ENCODE results near the gene VPS35. TPM values are rescaled to one million over a fixed set of nuclear protein-coding genes. Genes with fewer than 3 reads are reported as not detected.

VPS35 gene
- total RNA-seq, 5 donors from 2014 or later (not counting 1 experiment from before 2014, with no cell fraction given): 49.8 to 105 (median 87.3) TPM

DNA sequence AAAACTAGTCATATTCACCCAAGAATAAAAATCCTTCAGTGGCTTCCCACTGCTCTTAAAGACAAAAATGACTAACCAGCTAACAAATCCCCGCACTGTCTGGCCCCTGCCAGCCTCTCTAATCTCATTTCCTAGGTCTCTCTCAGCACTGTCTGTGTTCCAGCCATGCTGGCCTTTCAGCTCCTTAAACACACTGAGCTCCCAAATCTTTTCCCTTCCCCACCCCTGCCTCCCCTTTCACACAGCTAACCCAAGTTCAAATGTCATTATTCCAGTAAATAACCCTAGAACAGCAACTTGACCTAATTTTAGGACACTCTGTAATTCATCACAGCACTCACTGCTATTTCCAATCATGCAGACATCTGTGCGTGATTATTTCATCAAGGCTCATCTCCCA, 75.6 kb downstream of the VPS35 start:
- Mint-ChIP-seq H3K4me1 (no peaks in the 10 kb centered on the region), H3K27ac (no peak overlapping the region), H3K9me3 (no peaks in the 10 kb centered on the region), H3K36me3 (no peaks in the 10 kb centered on the region), H3K4me3 (no peak overlapping the region), H3K27me3 (no peaks in the 10 kb centered on the region)
- POLR2A ChIA-PET: no interaction called here
- Histone ChIP-seq H3K4me3 (ENCODE audit: control insufficient read depth in 1 of 2, extremely low read depth in 1 of 2, low read length in 1 of 2) (no peak overlapping the region), H3K27me3 (replicated peaks in 1 of 2; ENCODE audit: control insufficient read depth in 2 of 2, extremely low read depth in 1 of 2, insufficient read depth in 2 of 2, low read length in 1 of 2) (no peaks in the 10 kb centered on the region), H3K36me3 (ENCODE audit: control insufficient read depth in 2 of 2, extremely low read depth in 1 of 2, insufficient read depth in 1 of 2, low read length in 1 of 2) (peaks cover 0 to 4% of the 10 kb centered on the region in 2 donors), H3K9me3 (no peaks in the 10 kb centered on the region), H3K27ac (ENCODE audit: low read length) (no peak overlapping the region), H3K4me1 (ENCODE audit: control insufficient read depth in 1 of 2, extremely low read depth in 1 of 2, insufficient read depth in 2 of 2, low read length in 2 of 2) (no peaks in the 10 kb centered on the region)
- DNase-seq (no peak), ATAC-seq (replicated peaks in 1 of 4) (no peak)
- 92% methylated on average over 2 of the region's 2 CpGs for WGBS (ENCODE audit: insufficient coverage)
- CTCF ChIA-PET: interaction anchor here in 1 of 2 donors (1.3 kb wide), 1 partner anchor 60 kb away, joined by 3 read pairs; no protein-coding TSS in a partner anchor

DNA sequence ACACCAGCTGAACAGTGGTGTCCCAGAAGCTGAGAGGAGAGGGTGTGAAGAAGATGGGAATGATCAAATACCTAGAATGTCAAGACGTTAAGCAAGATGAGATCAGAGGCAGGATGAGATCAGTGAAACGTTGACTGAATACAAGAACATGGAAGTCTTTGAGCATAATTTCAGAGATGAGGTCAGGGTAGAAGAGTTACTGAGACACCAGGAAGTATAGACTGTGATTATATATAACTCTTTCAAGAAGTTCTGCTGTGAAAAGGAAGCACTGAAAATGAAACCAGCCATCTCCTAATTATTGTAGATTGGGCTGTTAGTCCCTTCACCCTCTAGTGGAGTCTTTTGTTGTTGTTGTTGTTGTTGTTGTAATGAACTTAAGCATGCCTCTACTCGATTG, 76.9 kb downstream of the VPS35 start:
- Histone ChIP-seq H3K4me3 (ENCODE audit: control insufficient read depth in 1 of 2, extremely low read depth in 1 of 2, low read length in 1 of 2) (no peak overlapping the region), H3K4me1 (ENCODE audit: control insufficient read depth in 1 of 2, extremely low read depth in 1 of 2, insufficient read depth in 2 of 2, low read length in 2 of 2) (no peaks in the 10 kb centered on the region), H3K27ac (ENCODE audit: low read length) (no peak overlapping the region), H3K9me3 (no peaks in the 10 kb centered on the region), H3K27me3 (replicated peaks in 1 of 2; ENCODE audit: control insufficient read depth in 2 of 2, extremely low read depth in 1 of 2, insufficient read depth in 2 of 2, low read length in 1 of 2) (no peaks in the 10 kb centered on the region), H3K36me3 (ENCODE audit: control insufficient read depth in 2 of 2, extremely low read depth in 1 of 2, insufficient read depth in 1 of 2, low read length in 1 of 2) (no peaks in the 10 kb centered on the region)
- H3K27ac Mint-ChIP-seq: no peak overlapping the region
- no peak overlapping the region for H3K4me3 Mint-ChIP-seq
- DNase-seq: peak in 1 of 35 experiments; percentile 4
- H3K27me3 Mint-ChIP-seq: no peaks in the 10 kb centered on the region
- no peaks in the 10 kb centered on the region for H3K9me3 Mint-ChIP-seq
- 33% methylated on average over 2 of the region's 3 CpGs for WGBS (ENCODE audit: insufficient coverage)
- ChIA-PET CTCF (no interaction called here), POLR2A (no interaction called here)
- no peaks in the 10 kb centered on the region for H3K36me3 Mint-ChIP-seq
- no peaks in the 10 kb centered on the region for H3K4me1 Mint-ChIP-seq
- ATAC-seq (replicated peaks in 1 of 4): no peak

DNA sequence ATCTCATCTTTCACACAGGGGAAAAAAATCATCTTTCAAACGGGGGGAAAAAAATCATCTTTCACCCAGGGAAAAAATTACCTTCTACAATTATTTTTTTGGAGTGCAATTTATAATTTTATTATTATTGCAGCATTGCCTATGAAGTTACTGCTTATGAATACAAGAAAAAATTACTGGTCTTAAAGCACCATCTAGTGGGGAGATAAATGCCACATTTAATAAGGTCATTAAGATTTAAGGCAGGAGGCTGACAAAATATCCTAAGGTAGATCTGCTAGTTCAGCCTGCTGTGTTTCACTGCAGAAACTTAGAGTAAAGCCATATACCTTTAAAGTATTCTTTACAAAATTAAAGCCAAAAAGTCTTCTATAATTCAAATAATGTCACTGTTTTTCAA, 81.4 kb downstream of the VPS35 start:
- DNase-seq (peak in 1 of 35 experiments; percentile 65), ATAC-seq (replicated peaks in 1 of 4) (no peak)
- ChIA-PET CTCF (interaction anchor here (0.7 to 1.6 kb wide), 7 partner anchors 14 to 54 kb away, joined by 3 to 7 read pairs (median 3); no protein-coding TSS in a partner anchor), POLR2A (no interaction called here)
- Histone ChIP-seq H3K4me1 (ENCODE audit: control insufficient read depth in 1 of 2, extremely low read depth in 1 of 2, insufficient read depth in 2 of 2, low read length in 2 of 2) (no peaks in the 10 kb centered on the region), H3K36me3 (ENCODE audit: control insufficient read depth in 2 of 2, extremely low read depth in 1 of 2, insufficient read depth in 1 of 2, low read length in 1 of 2) (no peaks in the 10 kb centered on the region), H3K4me3 (ENCODE audit: control insufficient read depth in 1 of 2, extremely low read depth in 1 of 2, low read length in 1 of 2) (no peak overlapping the region), H3K9me3 (no peaks in the 10 kb centered on the region), H3K27me3 (replicated peaks in 1 of 2; ENCODE audit: control insufficient read depth in 2 of 2, extremely low read depth in 1 of 2, insufficient read depth in 2 of 2, low read length in 1 of 2) (no peaks in the 10 kb centered on the region), H3K27ac (ENCODE audit: low read length) (no peak overlapping the region)
- no CpG with 5 or more reads among the region's 1 CpG for WGBS (ENCODE audit: insufficient coverage)
- Mint-ChIP-seq H3K9me3 (no peaks in the 10 kb centered on the region), H3K27me3 (no peaks in the 10 kb centered on the region), H3K27ac (no peak overlapping the region), H3K36me3 (no peaks in the 10 kb centered on the region), H3K4me3 (no peak overlapping the region), H3K4me1 (no peaks in the 10 kb centered on the region)

- POLR2A ChIA-PET: interaction anchor here in 1 of 2 donors (0.6 kb wide), 1 partner anchor 57 kb away, joined by 3 read pairs; no protein-coding TSS in a partner anchor
- Histone ChIP-seq H3K36me3 (ENCODE audit: control insufficient read depth in 2 of 2, extremely low read depth in 1 of 2, insufficient read depth in 1 of 2, low read length in 1 of 2) (no peaks in the 10 kb centered on the region), H3K9me3 (no peaks in the 10 kb centered on the region), H3K27ac (ENCODE audit: low read length) (no peak overlapping the region), H3K4me1 (ENCODE audit: control insufficient read depth in 1 of 2, extremely low read depth in 1 of 2, insufficient read depth in 2 of 2, low read length in 2 of 2) (no peaks in the 10 kb centered on the region), H3K4me3 (ENCODE audit: control insufficient read depth in 1 of 2, extremely low read depth in 1 of 2, low read length in 1 of 2) (no peak overlapping the region), H3K27me3 (replicated peaks in 1 of 2; ENCODE audit: control insufficient read depth in 2 of 2, extremely low read depth in 1 of 2, insufficient read depth in 2 of 2, low read length in 1 of 2) (no peaks in the 10 kb centered on the region)
- no peak overlapping the region for H3K27ac Mint-ChIP-seq
- no peak overlapping the region for H3K4me3 Mint-ChIP-seq
- H3K9me3 Mint-ChIP-seq: no peaks in the 10 kb centered on the region
- H3K4me1 Mint-ChIP-seq: no peaks in the 10 kb centered on the region
- ATAC-seq (replicated peaks in 1 of 4): no peak
- no peaks in the 10 kb centered on the region for H3K27me3 Mint-ChIP-seq
- 100% methylated on average over 2 of the region's 5 CpGs for WGBS (ENCODE audit: insufficient coverage)
- no peaks in the 10 kb centered on the region for H3K36me3 Mint-ChIP-seq
- DNase-seq: no peak
- CTCF ChIA-PET: interaction anchor here (0.5 to 1.6 kb wide), 7 partner anchors 9 to 1754 kb away, joined by 3 to 7 read pairs (median 3); no protein-coding TSS in a partner anchor
Measured at GRCh38 chr16:46606231-46606630, 82.7 kb downstream of the VPS35 start.

Other genes with a start within 250 kb of the VPS35 start
- 1 to 10 TPM in 3 of 5 donors, under 1 TPM in 2; 0.69 to 4.1 (median 1.1) TPM for gene SHCBP1, start 67.8 kb downstream of the VPS35 start, total RNA-seq
- gene ORC6, start 481 bp upstream of the VPS35 start, total RNA-seq: 1 to 10 TPM; 2.6 to 6.2 (median 3.0) TPM
- gene MYLK3, start 59.2 kb upstream of the VPS35 start, total RNA-seq: under 1 TPM in 3 of 5 donors, not detected in 2; 0.03 to 0.50 (median 0.03) TPM
- 10 to 100 TPM in 2 of 5 donors, 1 to 10 TPM in 3; 5.2 to 15.6 (median 7.2) TPM for gene C16orf87, start 142.0 kb upstream of the VPS35 start, total RNA-seq
- 1 to 10 TPM in 3 of 5 donors, under 1 TPM in 2; 0.40 to 4.7 (median 2.1) TPM for gene GPT2, start 195.2 kb upstream of the VPS35 start, total RNA-seq